ENCODE data around the gene LRRC59.

- TF ChIP-seq CBX3 (IDR thresholded peaks at IDR 0.05; ENCODE audit: low read depth) (no peak), EZH2phosphoT487 (IDR thresholded peaks at IDR 0.05; ENCODE audit: borderline replicate concordance) (no peak), EZH2 (IDR thresholded peaks at IDR 0.05) (no peak), POLR2A (IDR thresholded peaks at IDR 0.05; ENCODE audit: borderline replicate concordance, extremely low read depth, insufficient read depth, insufficient read length) (no peak), CTCF (IDR thresholded peaks at IDR 0.05 in 2 of 3, conservative IDR thresholded peaks at IDR 0.05 in 1 of 3; ENCODE audit: borderline replicate concordance in 1 of 3, insufficient read depth in 1 of 3, low read depth in 2 of 3, low read length in 2 of 3) (no peak), YY1 (IDR thresholded peaks at IDR 0.05; ENCODE audit: extremely low read depth, insufficient replicate concordance, low read depth, low read length) (no peak), FOSL1 (IDR thresholded peaks at IDR 0.05; ENCODE audit: low read depth) (no peak), RAD21 (IDR thresholded peaks at IDR 0.05; ENCODE audit: low read depth) (no peak), SIN3A (IDR thresholded peaks at IDR 0.05; ENCODE audit: low read depth) (no peak)
Measured at GRCh38 chr17:50392621-50393020, 4.7 kb downstream of the LRRC59 start.
